Type B pancreatic cell (in vitro differentiated cells): ENCODE data around the gene VSNL1. TPM values are rescaled to one million over a fixed set of nuclear protein-coding genes. Genes with fewer than 3 reads are reported as not detected.

Experiments used
- DNase-seq: peaks from one replicate; pipeline ENCODE4 v3.0.0; 2021; ENCODE audit warnings: mixed read lengths; ENCODE audit not compliant: unreplicated experiment; ENCODE audit errors: extremely low spot score
- H3K27ac Mint-ChIP-seq: 2 replicates; pipeline ENCODE4 v1.8.0; 2021; ENCODE audit warnings: mild to moderate bottlenecking, mixed read lengths
- H3K27me3 Mint-ChIP-seq: 2 replicates; pipeline ENCODE4 v1.8.0; 2021; ENCODE audit warnings: mixed read lengths
- H3K36me3 Mint-ChIP-seq: 2 replicates; pipeline ENCODE4 v1.8.0; 2021; ENCODE audit warnings: mixed read lengths
- H3K4me1 Mint-ChIP-seq: one replicate; pipeline ENCODE4 v1.8.0; 2021; ENCODE audit warnings: mixed read lengths; ENCODE audit not compliant: unreplicated experiment
- H3K4me3 Mint-ChIP-seq: 2 replicates; pipeline ENCODE4 v1.8.0; 2021; ENCODE audit warnings: mild to moderate bottlenecking, mixed read lengths
- H3K9me3 Mint-ChIP-seq: 2 replicates; pipeline ENCODE4 v1.8.0; 2021; ENCODE audit warnings: mixed read lengths
- CTCF ChIP-seq: fragments of 200-600 bp; sonication (generic); conservative IDR thresholded peaks from 2 replicates; pipeline ENCODE4 v1.5.0; 2021; ENCODE audit warnings: antibody characterized with exemption, mild to moderate bottlenecking
- total RNA-seq: library from RNA; stranded (reverse); gene quantifications from 2 replicates; pipeline ENCODE4 v1.2.1, GENCODE V29; 2021; ENCODE audit warnings: low replicate concordance

The VSNL1 gene
- total RNA-seq, 1 donor from 2014 or later = 4.6 TPM

GRCh38 chr2:17538844-17539554 is 1.5 kb upstream of the VSNL1 start:
- no peak for TF ChIP-seq CTCF
- Mint-ChIP-seq H3K27me3 (peaks cover 71% of the 10 kb centered on the region), H3K36me3 (no peaks in the 10 kb centered on the region), H3K27ac (peak overlapping the region; percentile 80), H3K4me1 (peaks cover 24% of the 10 kb centered on the region), H3K9me3 (no peaks in the 10 kb centered on the region), H3K4me3 (peak overlapping the region; percentile 93)
- DNase-seq = peak; percentile 84

GRCh38 chr2:17539611-17540092 is 844 bp upstream of the VSNL1 start:
- H3K27ac Mint-ChIP-seq = peak overlapping the region; percentile 80
- peaks cover 24% of the 10 kb centered on the region for H3K4me1 Mint-ChIP-seq
- DNase-seq = no peak
- no peaks in the 10 kb centered on the region for H3K36me3 Mint-ChIP-seq
- H3K9me3 Mint-ChIP-seq = no peaks in the 10 kb centered on the region
- peak overlapping the region; percentile 93 for H3K4me3 Mint-ChIP-seq
- no peak for TF ChIP-seq CTCF
- H3K27me3 Mint-ChIP-seq = peaks cover 71% of the 10 kb centered on the region

GRCh38 chr2:17540813-17541530 is 476 bp downstream of the VSNL1 start:
- peaks cover 60% of the 10 kb centered on the region for H3K27me3 Mint-ChIP-seq

GRCh38 chr2:17541531-17541950 is 1.0 kb downstream of the VSNL1 start:
- H3K27me3 Mint-ChIP-seq = peaks cover 54% of the 10 kb centered on the region
- no peaks in the 10 kb centered on the region for H3K9me3 Mint-ChIP-seq
- peak overlapping the region; percentile 93 for H3K4me3 Mint-ChIP-seq
- H3K36me3 Mint-ChIP-seq = no peaks in the 10 kb centered on the region
- TF ChIP-seq CTCF = no peak
- peaks cover 24% of the 10 kb centered on the region for H3K4me1 Mint-ChIP-seq
- H3K27ac Mint-ChIP-seq = peak overlapping the region; percentile 80
- DNase-seq = no peak

More at GRCh38 chr2:17540813-17541530, 476 bp downstream of the VSNL1 start:
- TF ChIP-seq CTCF = no peak
- DNase-seq = no peak
- peaks cover 24% of the 10 kb centered on the region for H3K4me1 Mint-ChIP-seq
- no peaks in the 10 kb centered on the region for H3K9me3 Mint-ChIP-seq
- peak overlapping the region; percentile 93 for H3K4me3 Mint-ChIP-seq
- H3K27ac Mint-ChIP-seq = peak overlapping the region; percentile 80
- H3K36me3 Mint-ChIP-seq = no peaks in the 10 kb centered on the region

DNA sequence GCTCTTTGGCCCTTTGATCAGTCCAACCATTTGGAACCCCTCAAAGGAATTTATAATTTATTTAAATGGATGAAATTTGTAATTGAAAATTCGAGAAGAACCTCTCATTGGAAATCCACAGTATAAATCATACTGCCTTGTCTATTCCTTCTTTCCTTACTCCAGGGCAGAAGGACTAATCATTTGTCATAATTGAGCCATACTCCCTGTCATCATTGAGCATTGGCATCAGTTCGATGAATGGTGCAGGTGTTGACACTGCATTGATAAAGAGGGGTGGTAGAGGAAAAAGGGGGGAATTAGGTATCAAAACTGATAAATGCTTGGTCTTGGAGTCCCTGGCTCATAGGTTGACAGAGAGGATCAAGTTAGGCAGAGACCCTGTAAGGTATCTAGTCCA is 2.0 kb downstream of the VSNL1 start:
- no peaks in the 10 kb centered on the region for H3K9me3 Mint-ChIP-seq
- peaks cover 24% of the 10 kb centered on the region for H3K4me1 Mint-ChIP-seq
- no peak for TF ChIP-seq CTCF
- H3K27me3 Mint-ChIP-seq = peaks cover 52% of the 10 kb centered on the region
- no peaks in the 10 kb centered on the region for H3K36me3 Mint-ChIP-seq
- no peak for DNase-seq
- H3K27ac Mint-ChIP-seq = no peak overlapping the region
- H3K4me3 Mint-ChIP-seq = peak overlapping the region; percentile 71
